Tibial artery (tissue), 4 donors: ENCODE results near the gene PNKP.

Experiments
- DNase-seq, 2 donors: peaks; one replicate each; pipeline ENCODE4 v3.0.0-alpha.2; 2019
- H3K27ac ChIP-seq, 2 donors: fragments of 200-600 bp; sonication (generic) in 1 of 2; 1 replicate in 1 of 2; 2 replicates in 1 of 2; pipeline ENCODE4 v1.5.1; 2018 to 2019; ENCODE audit warnings: mild to moderate bottlenecking in 1 of 2
- H3K27me3 ChIP-seq, 2 donors: fragments of 200-600 bp; sonication (generic) in 1 of 2; one replicate each; pipeline versions ENCODE4 v1.5.1 to v1.6.0; 2016 to 2019
- H3K36me3 ChIP-seq, 3 donors: fragments of 200-600 bp; sonication (generic) in 2 of 3; one replicate each; pipeline ENCODE4 v1.5.1; 2016 to 2019; ENCODE audit warnings: mild to moderate bottlenecking in 2 of 3
- H3K4me1 ChIP-seq, 4 donors: fragments of 200-600 bp; sonication (generic) in 2 of 4; 1 replicate in 3 of 4; 2 replicates in 1 of 4; pipeline ENCODE4 v1.5.1; 2016 to 2019
- H3K4me3 ChIP-seq, 2 donors: fragments of 200-600 bp; sonication (generic) in 1 of 2; 1 replicate in 1 of 2; 2 replicates in 1 of 2; pipeline ENCODE4 v1.5.1; 2018 to 2019; ENCODE audit warnings: mild to moderate bottlenecking in 2 of 2
- H3K9me3 ChIP-seq, 3 donors: fragments of 200-600 bp; sonication (generic) in 1 of 3; one replicate each; pipeline ENCODE4 v1.5.1; 2016 to 2019
- CTCF ChIP-seq, 2 experiments: fragments of 200-600 bp in 1 of 2; fragments of 450-650 bp in 1 of 2; IDR thresholded peaks; one replicate each; pipeline ENCODE4 v1.5.1; 2017 to 2019; ENCODE audit warnings: antibody characterized with exemption in 2 of 2, mild to moderate bottlenecking in 1 of 2, moderate library complexity in 1 of 2
- intact Hi-C: fragments of 100-400 bp; cut with DNase I; formaldehyde crosslinking; loops from one replicate; pipeline ENCODE4 v1.15.0; 2023; ENCODE audit warnings: low total_unique reads

PNKP gene

GRCh38 chr19:49860336-49861102, 6.9 kb downstream of the PNKP start:
- peak overlapping the region; percentile 26 to 41 for H3K27ac ChIP-seq
- H3K27me3 ChIP-seq: no peaks in the 10 kb centered on the region
- no peak for TF ChIP-seq CTCF (IDR thresholded peaks at IDR 0.05)
- peak in 1 of 2 donors; percentile 16 for DNase-seq
- peaks cover 0 to 11% (median 8%) of the 10 kb centered on the region in 4 donors for H3K4me1 ChIP-seq
- peaks cover 28 to 96% (median 78%) of the 10 kb centered on the region in 3 donors for H3K36me3 ChIP-seq
- intact Hi-C loops: loop anchor here (10.0 kb wide), 1 partner anchor 96 kb away; the partner anchor contains the start of genes AP2A1 and TSKS
- H3K9me3 ChIP-seq: no peaks in the 10 kb centered on the region
- H3K4me3 ChIP-seq: no peak overlapping the region

GRCh38 chr19:49859682-49860335, 7.6 kb downstream of the PNKP start:
- intact Hi-C loops: loop anchor here (10.0 kb wide), 1 partner anchor 95 kb away; the partner anchor contains the start of genes AP2A1 and TSKS
- no peaks in the 10 kb centered on the region for H3K27me3 ChIP-seq
- DNase-seq: no peak
- H3K9me3 ChIP-seq: no peaks in the 10 kb centered on the region
- no peak for TF ChIP-seq CTCF (IDR thresholded peaks at IDR 0.05)
- peaks cover 34 to 100% (median 85%) of the 10 kb centered on the region in 3 donors for H3K36me3 ChIP-seq
- H3K4me1 ChIP-seq: peaks cover 0 to 7% (median 2%) of the 10 kb centered on the region in 4 donors
- no peak overlapping the region for H3K4me3 ChIP-seq
- H3K27ac ChIP-seq: no peak overlapping the region

- Histone ChIP-seq H3K4me1 (peaks cover 0 to 17% (median 5%) of the 10 kb centered on the region in 4 donors), H3K27ac (no peak overlapping the region), H3K27me3 (no peaks in the 10 kb centered on the region), H3K9me3 (no peaks in the 10 kb centered on the region), H3K36me3 (peaks cover 39 to 92% (median 84%) of the 10 kb centered on the region in 3 donors), H3K4me3 (no peak overlapping the region)
- intact Hi-C loops: no loop called here
- TF ChIP-seq CTCF (IDR thresholded peaks at IDR 0.05): no peak
- DNase-seq: no peak
These were observed 9.0 kb downstream of the PNKP start for GRCh38 chr19:49858088-49858985.

GRCh38 chr19:49857838-49858087, 9.6 kb downstream of the PNKP start:
- H3K4me3 ChIP-seq: no peak overlapping the region
- H3K27ac ChIP-seq: no peak overlapping the region
- no peak for TF ChIP-seq CTCF (IDR thresholded peaks at IDR 0.05)
- H3K4me1 ChIP-seq: peaks cover 0 to 23% (median 11%) of the 10 kb centered on the region in 4 donors
- peaks cover 39 to 86% (median 78%) of the 10 kb centered on the region in 3 donors for H3K36me3 ChIP-seq
- no peak for DNase-seq
- intact Hi-C loops: no loop called here
- H3K9me3 ChIP-seq: no peaks in the 10 kb centered on the region
- no peaks in the 10 kb centered on the region for H3K27me3 ChIP-seq

GRCh38 chr19:49857061-49857837, 10.1 kb downstream of the PNKP start:
- intact Hi-C loops: no loop called here
- H3K9me3 ChIP-seq: no peaks in the 10 kb centered on the region
- H3K4me1 ChIP-seq: peaks cover 0 to 28% (median 16%) of the 10 kb centered on the region in 4 donors
- no peak overlapping the region for H3K4me3 ChIP-seq
- H3K27ac ChIP-seq: no peak overlapping the region
- no peak for DNase-seq
- peaks cover 39 to 81% (median 73%) of the 10 kb centered on the region in 3 donors for H3K36me3 ChIP-seq
- TF ChIP-seq CTCF (IDR thresholded peaks at IDR 0.05): no peak
- no peaks in the 10 kb centered on the region for H3K27me3 ChIP-seq
